ENCODE data around the gene MYH14. TPM values are rescaled to one million over a fixed set of nuclear protein-coding genes. Genes with fewer than 3 reads are reported as not detected.

Gene MYH14
- total RNA-seq, 2 donors from 2014 or later = 2.6 to 11.1 TPM

- no peak for TF ChIP-seq CTCF (IDR thresholded peaks at IDR 0.05)
- H3K27me3 ChIP-seq (replicated peaks; ENCODE audit: insufficient read depth) = no peaks in the 10 kb centered on the region
- H3K27ac ChIP-seq = no peak overlapping the region
- no peak overlapping the region for H3K4me3 ChIP-seq
- H3K9me3 ChIP-seq = peaks cover 16% of the 10 kb centered on the region
- DNase-seq (ENCODE audit: low spot score) (no peak), ATAC-seq (ENCODE audit: insufficient number of reproducible peaks, low FRiP score, low read depth) (no peak)
- peaks cover 15% of the 10 kb centered on the region for H3K36me3 ChIP-seq
- H3K4me1 ChIP-seq (ENCODE audit: control insufficient read depth in 1 of 2, low read depth in 2 of 2) = no peaks in the 10 kb centered on the region
Measured at GRCh38 chr19:50290011-50290410, 86.6 kb downstream of the MYH14 start.

- Histone ChIP-seq H3K27me3 (replicated peaks; ENCODE audit: insufficient read depth) (no peaks in the 10 kb centered on the region), H3K4me1 (ENCODE audit: control insufficient read depth in 1 of 2, low read depth in 2 of 2) (no peaks in the 10 kb centered on the region), H3K36me3 (peaks cover 8% of the 10 kb centered on the region), H3K9me3 (peaks cover 10% of the 10 kb centered on the region), H3K4me3 (no peak overlapping the region), H3K27ac (no peak overlapping the region)
- no peak for DNase-seq (ENCODE audit: low spot score)
- ATAC-seq (ENCODE audit: insufficient number of reproducible peaks, low FRiP score, low read depth) = no peak
- no peak for TF ChIP-seq CTCF (IDR thresholded peaks at IDR 0.05)
Measured at GRCh38 chr19:50290775-50291174, 87.4 kb downstream of the MYH14 start.

GRCh38 chr19:50292216-50292827 lies 88.9 kb downstream of the MYH14 start:
- DNase-seq (ENCODE audit: low spot score) (no peak), ATAC-seq (ENCODE audit: insufficient number of reproducible peaks, low FRiP score, low read depth) (no peak)
- Histone ChIP-seq H3K27ac (no peak overlapping the region), H3K36me3 (peaks cover 2% of the 10 kb centered on the region), H3K27me3 (replicated peaks; ENCODE audit: insufficient read depth) (no peaks in the 10 kb centered on the region), H3K4me3 (no peak overlapping the region), H3K4me1 (ENCODE audit: control insufficient read depth in 1 of 2, low read depth in 2 of 2) (no peaks in the 10 kb centered on the region), H3K9me3 (no peaks in the 10 kb centered on the region)
- TF ChIP-seq CTCF (IDR thresholded peaks at IDR 0.05) = no peak

GRCh38 chr19:50293263-50294004 lies 90.0 kb downstream of the MYH14 start:
- H3K4me1 ChIP-seq (ENCODE audit: control insufficient read depth in 1 of 2, low read depth in 2 of 2) = no peaks in the 10 kb centered on the region
- TF ChIP-seq CTCF (IDR thresholded peaks at IDR 0.05) = no peak
- H3K27me3 ChIP-seq (replicated peaks; ENCODE audit: insufficient read depth) = no peaks in the 10 kb centered on the region
- H3K9me3 ChIP-seq = no peaks in the 10 kb centered on the region
- ATAC-seq (ENCODE audit: insufficient number of reproducible peaks, low FRiP score, low read depth) = no peak
- DNase-seq (ENCODE audit: low spot score) = no peak
- H3K4me3 ChIP-seq = no peak overlapping the region
- H3K36me3 ChIP-seq = no peaks in the 10 kb centered on the region
- no peak overlapping the region for H3K27ac ChIP-seq

- Histone ChIP-seq H3K36me3 (peaks cover 4% of the 10 kb centered on the region), H3K4me3 (no peak overlapping the region), H3K27ac (no peak overlapping the region), H3K4me1 (ENCODE audit: control insufficient read depth in 1 of 2, low read depth in 2 of 2) (no peaks in the 10 kb centered on the region), H3K27me3 (replicated peaks; ENCODE audit: insufficient read depth) (no peaks in the 10 kb centered on the region), H3K9me3 (no peaks in the 10 kb centered on the region)
- DNase-seq (ENCODE audit: low spot score) (no peak), ATAC-seq (ENCODE audit: insufficient number of reproducible peaks, low FRiP score, low read depth) (no peak)
- no peak for TF ChIP-seq CTCF (IDR thresholded peaks at IDR 0.05)
Measured at GRCh38 chr19:50300051-50300450, 96.6 kb downstream of the MYH14 start.
